Brain microvascular endothelial cell (primary cell): ENCODE measurements around the gene SLC30A4.

Experiments
- DNase-seq: peaks from one replicate; pipeline ENCODE4 v3.0.0-alpha.2; 2020
- H3K27ac ChIP-seq: fragments of 250-450 bp; sonication (Bioruptor Pico); 2 replicates; pipeline ENCODE4 v1.5.1; 2020; ENCODE audit warnings: mild to moderate bottlenecking, moderate library complexity
- H3K27me3 ChIP-seq: fragments of 250-450 bp; sonication (Bioruptor Pico); replicated peaks from 2 replicates; pipeline ENCODE4 v1.5.1; 2020; ENCODE audit warnings: mild to moderate bottlenecking
- H3K36me3 ChIP-seq: fragments of 250-450 bp; sonication (Bioruptor Pico); replicated peaks from 2 replicates; pipeline ENCODE4 v1.5.1; 2020; ENCODE audit warnings: mild to moderate bottlenecking
- H3K4me3 ChIP-seq: 2 replicates; pipeline ENCODE4 v1.5.1; 2011; ENCODE audit warnings: low read depth, mild to moderate bottlenecking, control low read depth, low read length, moderate library complexity
- in situ Hi-C: cut with HindIII; loops from 2 replicates; pipeline ENCODE4 v1.10.0; 2017; ENCODE audit warnings: low sequenced_read_pairs, low pct_ligation_motif_present
- TF ChIP-seq, protein P1 (sequence below): IDR thresholded peaks from 2 replicates; pipeline ENCODE4 v1.5.1; 2011; ENCODE audit warnings: low read depth, mild to moderate bottlenecking, moderate library complexity, low read length, control low read depth, inconsistent platforms; ENCODE audit errors: missing control alignments

The SLC30A4 gene

DNA sequence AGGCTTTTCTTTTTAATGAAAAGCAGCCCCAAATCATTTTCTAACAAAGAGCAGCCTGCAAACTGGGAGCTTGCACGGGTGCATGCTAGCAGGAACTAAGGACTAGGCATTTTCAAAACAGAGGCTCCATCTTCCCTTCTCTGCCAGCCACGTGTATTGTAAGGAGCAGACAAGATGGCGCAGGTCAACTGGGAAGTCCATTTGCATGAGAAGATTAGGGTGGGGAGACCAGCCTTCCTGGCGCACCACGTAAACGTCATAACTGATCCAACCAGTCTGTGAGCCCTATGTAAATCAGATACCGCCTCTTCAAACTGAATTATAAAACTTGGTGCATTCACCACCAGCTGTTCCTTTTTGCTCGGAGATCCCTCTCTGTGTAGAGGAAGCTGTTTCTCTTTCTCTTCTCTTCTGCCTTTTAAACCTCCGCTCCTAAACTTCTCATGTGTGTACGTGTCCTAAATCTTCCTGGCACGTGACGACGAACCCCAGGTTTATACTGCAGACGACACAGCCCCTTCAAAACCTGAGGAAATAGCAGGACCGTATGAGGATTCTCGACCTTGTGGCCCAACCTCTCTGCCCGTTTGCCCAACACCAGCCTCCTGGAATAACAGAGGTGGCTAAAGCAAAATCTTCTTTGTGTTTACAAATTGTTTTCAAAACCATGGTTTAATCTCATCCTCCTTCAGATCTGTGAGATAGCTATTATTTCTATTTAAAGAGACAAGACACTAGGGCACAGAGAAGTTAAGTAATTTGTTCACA lies 26.4 kb upstream of the SLC30A4 start:
- H3K4me3 ChIP-seq, result no peak overlapping the region
- no peaks in the 10 kb centered on the region for H3K36me3 ChIP-seq

DNA sequence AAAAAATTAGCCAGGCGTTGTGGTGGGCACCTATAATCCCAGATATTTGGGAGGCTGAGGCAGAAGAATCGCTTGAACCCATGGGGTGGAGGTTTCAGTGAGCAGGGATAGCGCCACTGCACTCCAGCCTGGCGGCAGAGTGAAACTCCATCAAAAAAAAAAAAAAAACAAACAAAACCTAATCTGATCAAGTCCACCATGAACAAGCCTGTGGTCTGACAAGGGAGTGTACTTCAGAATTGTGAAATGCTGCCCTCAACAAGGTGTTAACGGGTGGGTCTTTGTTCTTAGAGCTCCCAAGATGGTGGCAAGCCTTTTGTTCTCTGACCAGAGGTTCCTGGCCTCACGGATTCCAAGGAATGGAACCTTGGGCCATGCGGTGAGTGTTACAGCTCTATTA lies 24.2 kb upstream of the SLC30A4 start:
- in situ Hi-C loops, result no loop called here

More for the DNA sequence above, 26.4 kb upstream of the SLC30A4 start:
- H3K27me3 ChIP-seq, result no peaks in the 10 kb centered on the region
- TF ChIP-seq, protein P1, sequence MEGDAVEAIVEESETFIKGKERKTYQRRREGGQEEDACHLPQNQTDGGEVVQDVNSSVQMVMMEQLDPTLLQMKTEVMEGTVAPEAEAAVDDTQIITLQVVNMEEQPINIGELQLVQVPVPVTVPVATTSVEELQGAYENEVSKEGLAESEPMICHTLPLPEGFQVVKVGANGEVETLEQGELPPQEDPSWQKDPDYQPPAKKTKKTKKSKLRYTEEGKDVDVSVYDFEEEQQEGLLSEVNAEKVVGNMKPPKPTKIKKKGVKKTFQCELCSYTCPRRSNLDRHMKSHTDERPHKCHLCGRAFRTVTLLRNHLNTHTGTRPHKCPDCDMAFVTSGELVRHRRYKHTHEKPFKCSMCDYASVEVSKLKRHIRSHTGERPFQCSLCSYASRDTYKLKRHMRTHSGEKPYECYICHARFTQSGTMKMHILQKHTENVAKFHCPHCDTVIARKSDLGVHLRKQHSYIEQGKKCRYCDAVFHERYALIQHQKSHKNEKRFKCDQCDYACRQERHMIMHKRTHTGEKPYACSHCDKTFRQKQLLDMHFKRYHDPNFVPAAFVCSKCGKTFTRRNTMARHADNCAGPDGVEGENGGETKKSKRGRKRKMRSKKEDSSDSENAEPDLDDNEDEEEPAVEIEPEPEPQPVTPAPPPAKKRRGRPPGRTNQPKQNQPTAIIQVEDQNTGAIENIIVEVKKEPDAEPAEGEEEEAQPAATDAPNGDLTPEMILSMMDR, result no peak
- no peak for DNase-seq
- H3K27ac ChIP-seq, result no peak overlapping the region
- in situ Hi-C loops, result no loop called here

DNA sequence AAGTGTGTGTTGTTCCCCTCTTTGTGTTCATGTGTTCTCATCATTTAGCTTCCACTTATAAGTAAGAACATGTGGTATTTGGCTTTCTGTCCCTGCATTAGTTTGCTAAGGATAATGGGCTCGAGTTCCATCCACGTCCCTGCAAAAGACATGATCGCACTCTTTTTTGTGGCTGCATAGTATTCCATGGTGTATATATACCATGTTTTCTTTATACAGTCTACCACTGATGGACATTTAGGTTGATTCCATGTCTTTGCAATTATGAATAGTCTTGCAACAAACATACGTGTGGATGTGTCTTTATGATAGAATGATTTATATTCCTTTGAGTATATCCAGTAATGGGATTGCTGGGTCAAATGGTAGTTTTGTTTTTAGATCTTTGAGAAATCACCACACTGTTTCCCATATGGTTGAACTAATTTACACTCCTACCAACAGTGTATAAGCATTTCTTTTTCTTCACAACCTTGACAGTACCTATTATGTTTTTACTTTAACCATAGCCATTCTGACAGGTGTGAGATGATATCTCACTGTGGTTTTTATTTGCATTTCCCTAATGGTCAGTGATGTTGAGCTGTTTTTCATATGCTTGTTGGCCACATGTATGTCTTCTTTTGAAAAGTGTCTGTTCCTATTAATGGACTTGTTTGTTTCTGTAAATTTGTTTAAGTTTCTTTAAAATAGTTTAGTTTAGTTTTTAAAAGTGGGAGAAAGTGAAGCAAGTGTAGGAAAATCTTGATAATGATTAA lies 21.9 kb upstream of the SLC30A4 start:
- Histone ChIP-seq H3K27me3 (no peaks in the 10 kb centered on the region), H3K27ac (no peak overlapping the region), H3K36me3 (no peaks in the 10 kb centered on the region), H3K4me3 (no peak overlapping the region)
- no peak for DNase-seq
- in situ Hi-C loops, result no loop called here
- TF ChIP-seq, protein P1, result no peak

More for the DNA sequence above, 24.2 kb upstream of the SLC30A4 start:
- TF ChIP-seq, protein P1, result no peak
- Histone ChIP-seq H3K4me3 (no peak overlapping the region), H3K27me3 (no peaks in the 10 kb centered on the region), H3K27ac (no peak overlapping the region), H3K36me3 (no peaks in the 10 kb centered on the region)
- no peak for DNase-seq

DNA sequence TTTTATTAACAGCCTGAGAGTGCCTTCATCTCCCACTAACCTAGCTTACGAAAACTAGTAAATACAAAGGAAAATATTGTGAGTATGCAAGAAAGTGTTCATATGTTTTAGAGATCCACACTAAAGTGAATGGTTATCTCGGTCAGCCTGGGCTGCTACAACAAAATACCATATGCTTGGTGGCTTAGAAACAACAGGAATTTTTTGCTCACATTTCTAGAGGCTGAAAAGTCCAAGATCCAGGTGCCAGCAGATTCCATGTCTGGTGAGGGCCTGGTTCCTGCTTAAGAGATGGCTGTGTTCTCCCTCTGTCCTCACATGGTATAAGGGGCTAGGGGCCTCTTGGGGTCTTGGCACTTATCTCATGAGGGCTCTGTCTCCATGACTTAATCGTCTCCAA lies 20.5 kb upstream of the SLC30A4 start:
- Histone ChIP-seq H3K36me3 (no peaks in the 10 kb centered on the region), H3K27me3 (no peaks in the 10 kb centered on the region), H3K4me3 (no peak overlapping the region), H3K27ac (no peak overlapping the region)
- no peak for DNase-seq
- in situ Hi-C loops, result no loop called here
- TF ChIP-seq, protein P1, result no peak

DNA sequence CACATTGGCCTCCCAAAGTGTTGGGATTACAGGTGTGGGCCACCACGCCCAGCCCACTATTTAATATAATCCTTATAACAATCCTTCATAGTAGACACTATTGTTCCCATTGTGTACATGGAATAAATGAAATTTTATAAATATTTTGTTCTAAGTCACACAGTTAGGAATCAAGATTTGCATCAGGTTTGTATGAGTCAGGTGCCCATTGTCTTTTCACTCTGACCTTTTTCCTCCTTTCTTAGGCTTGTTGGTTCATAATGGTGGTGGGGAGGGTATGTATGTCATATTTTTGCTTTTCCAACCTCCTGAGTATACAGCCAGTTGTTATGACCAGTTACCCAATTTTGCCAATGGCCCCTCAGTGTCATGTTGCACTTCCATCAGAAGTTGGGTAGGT lies 18.0 kb upstream of the SLC30A4 start:
- Histone ChIP-seq H3K27ac (no peak overlapping the region), H3K36me3 (no peaks in the 10 kb centered on the region), H3K4me3 (no peak overlapping the region), H3K27me3 (no peaks in the 10 kb centered on the region)
- TF ChIP-seq, protein P1, result no peak
- in situ Hi-C loops, result no loop called here
- no peak for DNase-seq
